NK-92 treated with Interleukin-12 subunit alpha and Interleukin-12 subunit beta, amount 100 ng/mL, for 24 hours (cell line): ENCODE data around the gene PSMB3.
A peak's percentile ranks its signal among the peaks of the same experiment; 100 is the strongest.
"Not testable (repeated sequence)": the region's sequence is repeated elsewhere in the genome, so short reads cannot be mapped to it uniquely, and the experiment has no call there.

Source experiments
- DNase-seq: peaks from one replicate; lab custom pipeline; 2025; lab: John Stamatoyannopoulos, UW

The PSMB3 gene

GRCh38 chr17:38716368-38717005 lies 36.1 kb upstream of the PSMB3 start:
- no peak for DNase-seq

GRCh38 chr17:38717139-38717745 lies 35.3 kb upstream of the PSMB3 start:
- DNase-seq: no peak

GRCh38 chr17:38719289-38719942 lies 33.1 kb upstream of the PSMB3 start:
- no peak for DNase-seq

- DNase-seq: no peak
Observed at GRCh38 chr17:38719943-38720641, 32.4 kb upstream of the PSMB3 start.

GRCh38 chr17:38720941-38721340 lies 31.6 kb upstream of the PSMB3 start:
- DNase-seq: no peak

GRCh38 chr17:38721802-38722201 lies 30.7 kb upstream of the PSMB3 start:
- no peak for DNase-seq

GRCh38 chr17:38724337-38724988 lies 28.1 kb upstream of the PSMB3 start:
- no peak for DNase-seq

GRCh38 chr17:38725066-38725465 lies 27.5 kb upstream of the PSMB3 start:
- DNase-seq: no peak

- not testable (repeated sequence) for DNase-seq
Observed at GRCh38 chr17:38726145-38726544, 26.4 kb upstream of the PSMB3 start.

GRCh38 chr17:38727736-38728135 lies 24.8 kb upstream of the PSMB3 start:
- DNase-seq: no peak

GRCh38 chr17:38728290-38728831 lies 24.2 kb upstream of the PSMB3 start:
- DNase-seq: peak; percentile 62

- no peak for DNase-seq
Observed at GRCh38 chr17:38729368-38729885, 23.1 kb upstream of the PSMB3 start.

- peak; percentile 72 for DNase-seq
Observed at GRCh38 chr17:38729886-38730525, 22.5 kb upstream of the PSMB3 start, which contains the start of gene CISD3. CISD3 (plus strand) TSS chr17:38730341; CDS start chr17:38730359, 18 bp downstream.

- DNase-seq: no peak
Observed at GRCh38 chr17:38730526-38731379, 21.8 kb upstream of the PSMB3 start.

GRCh38 chr17:38731526-38732294 lies 20.8 kb upstream of the PSMB3 start:
- no peak for DNase-seq

GRCh38 chr17:38732376-38733281 lies 19.9 kb upstream of the PSMB3 start:
- DNase-seq: no peak

GRCh38 chr17:38733282-38733981 lies 19.1 kb upstream of the PSMB3 start:
- DNase-seq: no peak
